Osteocyte (in vitro differentiated cells): ENCODE measurements around the gene ACMSD. TPM values are rescaled to one million over a fixed set of nuclear protein-coding genes. Genes with fewer than 3 reads are reported as not detected.
A peak's percentile ranks its signal among the peaks of the same experiment; 100 is the strongest.

Experiments
- DNase-seq: peaks from one replicate; pipeline ENCODE4 v3.0.0; 2021; ENCODE audit warnings: mixed read lengths; ENCODE audit not compliant: unreplicated experiment; ENCODE audit errors: extremely low spot score
- H3K27ac Mint-ChIP-seq: one replicate; pipeline ENCODE4 v1.8.0; 2021; ENCODE audit warnings: mild to moderate bottlenecking, mixed read lengths; ENCODE audit not compliant: unreplicated experiment
- H3K27me3 Mint-ChIP-seq: one replicate; pipeline ENCODE4 v1.8.0; 2021; ENCODE audit warnings: mixed read lengths; ENCODE audit not compliant: unreplicated experiment
- H3K36me3 Mint-ChIP-seq: one replicate; pipeline ENCODE4 v1.8.0; 2021; ENCODE audit warnings: mixed read lengths; ENCODE audit not compliant: unreplicated experiment
- H3K4me1 Mint-ChIP-seq: one replicate; pipeline ENCODE4 v1.8.0; 2021; ENCODE audit warnings: mixed read lengths; ENCODE audit not compliant: unreplicated experiment
- H3K4me3 Mint-ChIP-seq: one replicate; pipeline ENCODE4 v1.8.0; 2021; ENCODE audit warnings: mild to moderate bottlenecking, moderate library complexity, mixed read lengths; ENCODE audit not compliant: unreplicated experiment
- H3K9me3 Mint-ChIP-seq: one replicate; pipeline ENCODE4 v1.8.0; 2021; ENCODE audit warnings: mixed read lengths; ENCODE audit not compliant: unreplicated experiment
- CTCF ChIP-seq: fragments of 200-600 bp; sonication (generic); IDR thresholded peaks from 2 replicates; pipeline ENCODE4 v1.5.0; 2021; ENCODE audit warnings: antibody characterized with exemption, mild to moderate bottlenecking, moderate library complexity
- total RNA-seq: library from RNA; stranded (reverse); gene quantifications from 2 replicates; pipeline ENCODE4 v1.2.1, GENCODE V29; 2021

The ACMSD gene
- total RNA-seq, 1 donor from 2014 or later = not detected

DNA sequence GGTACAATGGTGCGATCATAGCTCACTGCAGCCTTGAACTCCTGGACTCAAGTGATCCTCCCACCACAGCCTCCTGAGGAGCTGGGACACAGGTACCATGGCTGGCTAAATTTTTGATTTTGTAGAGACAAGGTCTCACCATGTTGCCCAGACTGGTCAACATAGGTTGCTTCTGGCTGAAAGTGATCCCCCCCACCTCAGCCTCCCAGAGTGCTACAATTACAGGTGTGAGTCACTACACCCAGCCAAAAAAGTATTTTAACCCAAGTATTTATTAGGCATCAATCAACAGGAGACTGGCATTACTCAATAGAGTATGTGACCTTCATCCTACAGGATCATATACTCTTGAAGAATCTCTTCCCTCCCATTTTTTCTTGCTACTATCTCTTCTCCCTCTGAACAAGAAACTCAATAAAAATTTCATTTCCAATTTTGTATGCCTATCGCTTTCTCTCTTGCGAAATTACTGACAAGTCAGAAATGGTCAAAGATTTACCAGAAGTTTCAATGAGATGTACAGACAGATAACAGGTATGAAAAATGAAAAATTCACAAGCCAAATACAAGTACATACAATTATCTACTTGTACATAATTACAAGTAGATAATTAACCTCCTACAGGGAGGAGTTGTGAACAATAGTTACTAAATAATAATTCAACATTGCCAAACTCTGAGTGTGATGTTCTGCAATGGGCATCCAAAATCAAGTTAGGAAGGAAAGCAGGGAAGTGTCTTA is 45.3 kb downstream of the ACMSD start:
- Mint-ChIP-seq H3K9me3 (peaks cover 11% of the 10 kb centered on the region), H3K27ac (no peak overlapping the region), H3K36me3 (no peaks in the 10 kb centered on the region)

GRCh38 chr2:134884435-134884834 is 46.0 kb downstream of the ACMSD start:
- Mint-ChIP-seq H3K4me1 (no peaks in the 10 kb centered on the region), H3K4me3 (no peak overlapping the region), H3K9me3 (peaks cover 7% of the 10 kb centered on the region), H3K36me3 (no peaks in the 10 kb centered on the region), H3K27ac (no peak overlapping the region), H3K27me3 (peaks cover 2% of the 10 kb centered on the region)
- DNase-seq = no peak
- no peak for TF ChIP-seq CTCF

More for the DNA sequence above, 45.3 kb downstream of the ACMSD start:
- no peaks in the 10 kb centered on the region for H3K4me1 Mint-ChIP-seq
- peaks cover 2% of the 10 kb centered on the region for H3K27me3 Mint-ChIP-seq
- H3K4me3 Mint-ChIP-seq = no peak overlapping the region
- no peak for TF ChIP-seq CTCF
- DNase-seq = no peak

DNA sequence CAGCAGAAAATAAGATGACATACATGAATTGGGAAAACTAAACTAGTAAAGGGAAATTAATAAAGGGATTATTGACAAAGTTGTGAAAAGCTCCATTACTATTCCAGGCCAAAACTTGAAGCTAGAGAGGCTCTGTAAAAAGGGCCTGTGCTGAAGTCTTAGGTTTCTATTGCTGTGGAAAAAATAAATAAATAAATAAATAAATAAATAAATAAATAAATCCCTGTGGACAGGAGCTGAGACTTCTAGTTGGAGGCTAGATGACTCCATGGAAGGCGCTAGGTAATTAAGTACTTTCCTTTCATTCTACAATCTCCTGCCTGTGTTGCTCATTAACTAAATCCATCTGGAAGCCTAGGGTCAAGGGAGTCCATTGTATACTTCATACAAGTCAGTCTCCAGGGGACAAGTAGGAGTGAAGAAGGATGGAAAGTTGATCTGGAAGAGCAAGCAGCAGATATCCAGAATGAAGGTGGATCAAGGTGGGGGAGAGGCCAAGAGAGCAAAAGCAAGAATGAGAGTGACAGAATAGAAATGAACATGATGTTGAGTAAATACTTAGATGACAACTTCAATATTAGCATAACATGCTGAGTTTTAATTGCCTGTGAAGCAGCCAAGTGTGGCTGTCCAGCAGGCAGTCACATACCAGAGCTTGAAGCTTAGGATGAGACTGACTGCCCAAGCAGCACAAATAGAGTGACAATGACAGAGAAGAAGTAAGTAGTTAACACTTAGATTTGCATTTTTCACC is 54.0 kb downstream of the ACMSD start:
- Mint-ChIP-seq H3K27me3 (peaks cover 8% of the 10 kb centered on the region), H3K9me3 (no peaks in the 10 kb centered on the region)

GRCh38 chr2:134897932-134898331 is 59.5 kb downstream of the ACMSD start:
- TF ChIP-seq CTCF = peak; percentile 54
- DNase-seq = no peak
- H3K4me1 Mint-ChIP-seq = peaks cover 14% of the 10 kb centered on the region
- H3K27me3 Mint-ChIP-seq = peaks cover 9% of the 10 kb centered on the region
- no peak overlapping the region for H3K4me3 Mint-ChIP-seq
- no peaks in the 10 kb centered on the region for H3K36me3 Mint-ChIP-seq
- no peaks in the 10 kb centered on the region for H3K9me3 Mint-ChIP-seq
- H3K27ac Mint-ChIP-seq = no peak overlapping the region

More for the DNA sequence above, 54.0 kb downstream of the ACMSD start:
- Mint-ChIP-seq H3K4me1 (no peaks in the 10 kb centered on the region), H3K27ac (no peak overlapping the region), H3K36me3 (no peaks in the 10 kb centered on the region), H3K4me3 (no peak overlapping the region)
- DNase-seq = no peak
- no peak for TF ChIP-seq CTCF

GRCh38 chr2:134899204-134899603 is 60.8 kb downstream of the ACMSD start:
- no peak for TF ChIP-seq CTCF

More at GRCh38 chr2:134899204-134899603, 60.8 kb downstream of the ACMSD start:
- Mint-ChIP-seq H3K36me3 (no peaks in the 10 kb centered on the region), H3K4me3 (no peak overlapping the region), H3K9me3 (no peaks in the 10 kb centered on the region), H3K27ac (no peak overlapping the region), H3K27me3 (peaks cover 9% of the 10 kb centered on the region), H3K4me1 (peaks cover 14% of the 10 kb centered on the region)
- DNase-seq = no peak
